ENCODE results near the gene LCAT.

The LCAT gene

DNA sequence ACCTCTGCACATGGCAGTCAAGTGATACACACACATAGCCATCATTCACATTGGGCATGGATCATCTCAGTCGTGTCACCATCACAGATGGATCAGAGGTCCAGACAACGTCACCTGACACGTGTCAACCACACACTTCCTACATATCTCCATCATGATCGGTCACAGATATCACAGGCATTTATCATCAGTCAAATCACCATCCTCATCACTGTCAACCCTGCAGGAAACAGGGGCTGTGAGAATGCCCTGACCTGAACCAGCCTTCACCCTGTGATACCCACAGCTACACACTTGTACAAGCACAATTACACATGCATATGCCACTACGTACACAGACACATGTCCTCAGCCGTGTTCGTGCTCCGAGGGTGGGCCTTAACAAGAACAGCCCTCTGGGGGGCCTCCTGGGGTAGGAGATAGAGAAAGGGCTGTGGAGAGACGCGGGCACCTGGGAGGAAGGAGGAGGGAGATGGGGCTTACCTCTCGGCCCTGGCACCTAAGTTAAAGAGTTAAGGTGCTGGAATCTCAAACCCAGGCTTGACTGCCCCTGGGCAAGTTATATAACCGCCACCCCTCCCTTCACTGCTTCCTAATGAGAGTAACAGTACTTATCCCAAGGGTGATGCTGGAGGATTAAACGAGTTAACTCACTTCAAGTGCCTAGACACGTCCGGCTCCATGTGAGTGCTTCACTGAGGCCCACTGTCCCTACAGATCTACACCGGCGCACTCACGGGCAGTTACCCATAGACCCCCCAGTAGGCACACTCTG is 23.4 kb upstream of the LCAT start:
- no peaks in the 10 kb centered on the region for H3K27me3 ChIP-seq (ENCODE audit: low read depth, low read length)
- peak overlapping the region; percentile 83 for H3K4me3 ChIP-seq (ENCODE audit: low read length)
- H3K9ac ChIP-seq (ENCODE audit: low read length) = peak overlapping the region; percentile 77
- H3K9me3 ChIP-seq (ENCODE audit: insufficient read depth, low read length) = no peaks in the 10 kb centered on the region
- H3K4me2 ChIP-seq (ENCODE audit: low read length) = peak overlapping the region; percentile 86
- no peak overlapping the region for H3K27ac ChIP-seq (ENCODE audit: low read length)
- TF ChIP-seq, protein P1, sequence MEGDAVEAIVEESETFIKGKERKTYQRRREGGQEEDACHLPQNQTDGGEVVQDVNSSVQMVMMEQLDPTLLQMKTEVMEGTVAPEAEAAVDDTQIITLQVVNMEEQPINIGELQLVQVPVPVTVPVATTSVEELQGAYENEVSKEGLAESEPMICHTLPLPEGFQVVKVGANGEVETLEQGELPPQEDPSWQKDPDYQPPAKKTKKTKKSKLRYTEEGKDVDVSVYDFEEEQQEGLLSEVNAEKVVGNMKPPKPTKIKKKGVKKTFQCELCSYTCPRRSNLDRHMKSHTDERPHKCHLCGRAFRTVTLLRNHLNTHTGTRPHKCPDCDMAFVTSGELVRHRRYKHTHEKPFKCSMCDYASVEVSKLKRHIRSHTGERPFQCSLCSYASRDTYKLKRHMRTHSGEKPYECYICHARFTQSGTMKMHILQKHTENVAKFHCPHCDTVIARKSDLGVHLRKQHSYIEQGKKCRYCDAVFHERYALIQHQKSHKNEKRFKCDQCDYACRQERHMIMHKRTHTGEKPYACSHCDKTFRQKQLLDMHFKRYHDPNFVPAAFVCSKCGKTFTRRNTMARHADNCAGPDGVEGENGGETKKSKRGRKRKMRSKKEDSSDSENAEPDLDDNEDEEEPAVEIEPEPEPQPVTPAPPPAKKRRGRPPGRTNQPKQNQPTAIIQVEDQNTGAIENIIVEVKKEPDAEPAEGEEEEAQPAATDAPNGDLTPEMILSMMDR (IDR thresholded peaks at IDR 0.05; ENCODE audit: low read depth, low read length) = no peak
- no peak for TF ChIP-seq EZH2phosphoT487 (IDR thresholded peaks at IDR 0.05; ENCODE audit: low read depth)
- H3K36me3 ChIP-seq (replicated peaks; ENCODE audit: low read depth, low read length) = peaks cover 3% of the 10 kb centered on the region
- peaks cover 12% of the 10 kb centered on the region; the same call in 1 of the 2 replicates for H3K4me1 ChIP-seq (ENCODE audit: low read length)
- H2AFZ ChIP-seq (ENCODE audit: low read depth, low read length) = no peak overlapping the region; the same call in 1 of the 2 replicates
- peaks cover 20% of the 10 kb centered on the region for H4K20me1 ChIP-seq (ENCODE audit: insufficient read depth, low read length)
- peaks cover 14% of the 10 kb centered on the region for H3K79me2 ChIP-seq (ENCODE audit: low read length)

- Histone ChIP-seq H3K27ac (ENCODE audit: low read length) (no peak overlapping the region), H3K27me3 (ENCODE audit: low read depth, low read length) (no peaks in the 10 kb centered on the region), H4K20me1 (ENCODE audit: insufficient read depth, low read length) (peaks cover 20% of the 10 kb centered on the region), H3K4me2 (ENCODE audit: low read length) (peak overlapping the region; percentile 86), H3K79me2 (ENCODE audit: low read length) (peaks cover 14% of the 10 kb centered on the region), H3K9me3 (ENCODE audit: insufficient read depth, low read length) (no peaks in the 10 kb centered on the region), H2AFZ (ENCODE audit: low read depth, low read length) (no peak overlapping the region), H3K36me3 (replicated peaks; ENCODE audit: low read depth, low read length) (peaks cover 10% of the 10 kb centered on the region), H3K4me1 (ENCODE audit: low read length) (peaks cover 12% of the 10 kb centered on the region; the same call in 1 of the 2 replicates), H3K9ac (ENCODE audit: low read length) (no peak overlapping the region), H3K4me3 (ENCODE audit: low read length) (peak overlapping the region; percentile 83)
- TF ChIP-seq EZH2phosphoT487 (IDR thresholded peaks at IDR 0.05; ENCODE audit: low read depth) = no peak
- TF ChIP-seq, protein P1 (IDR thresholded peaks at IDR 0.05; ENCODE audit: low read depth, low read length) = no peak
Measured at GRCh38 chr16:67966549-67967182, 22.7 kb upstream of the LCAT start.

DNA sequence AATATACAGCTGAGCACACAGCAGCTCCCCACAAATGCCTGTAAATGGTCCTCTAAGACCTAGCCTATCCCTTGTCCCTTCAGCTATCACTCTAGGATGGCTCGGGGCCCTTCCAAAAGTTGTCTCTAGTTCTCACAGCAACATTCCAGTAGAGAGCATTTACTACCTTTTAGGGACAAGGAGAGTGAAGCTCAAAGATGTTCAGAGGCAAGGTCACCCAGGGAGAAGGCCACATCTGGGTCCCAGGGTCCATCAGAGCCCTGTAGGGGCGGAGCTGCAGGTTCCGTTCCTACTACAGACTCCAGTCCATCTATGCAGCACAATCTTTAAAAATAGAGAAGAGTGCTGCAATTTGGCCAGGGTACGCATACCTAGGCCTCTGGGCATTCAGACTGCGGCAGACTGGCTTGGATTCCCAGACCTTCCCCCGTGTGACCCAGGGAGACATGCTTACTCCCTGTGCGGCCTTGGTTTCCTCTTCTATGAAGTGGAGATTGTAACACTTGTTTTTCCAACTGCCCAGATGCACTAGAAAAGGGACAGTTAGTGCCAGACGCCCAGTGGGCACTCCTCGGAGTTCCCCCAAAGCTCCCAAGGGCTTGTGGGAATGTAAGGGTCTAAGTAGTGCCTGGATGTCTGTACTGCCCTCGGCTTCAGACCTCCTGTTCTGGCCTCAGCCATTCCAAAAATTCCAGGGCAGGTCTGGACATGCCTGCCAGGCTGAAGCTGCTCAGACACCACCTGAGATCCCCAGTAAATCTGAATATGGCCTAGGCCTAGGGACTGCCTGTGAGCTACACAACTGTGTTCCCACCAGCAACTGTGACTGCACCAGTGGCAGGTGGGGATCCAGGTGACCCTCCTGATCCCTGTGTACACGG is 22.0 kb upstream of the LCAT start:
- no peak for TF ChIP-seq EZH2phosphoT487 (IDR thresholded peaks at IDR 0.05; ENCODE audit: low read depth)
- TF ChIP-seq, protein P1 (IDR thresholded peaks at IDR 0.05; ENCODE audit: low read depth, low read length) = no peak
- Histone ChIP-seq H3K36me3 (replicated peaks; ENCODE audit: low read depth, low read length) (peaks cover 17% of the 10 kb centered on the region), H2AFZ (ENCODE audit: low read depth, low read length) (no peak overlapping the region), H3K27ac (ENCODE audit: low read length) (no peak overlapping the region), H3K4me3 (ENCODE audit: low read length) (no peak overlapping the region), H3K79me2 (ENCODE audit: low read length) (peaks cover 14% of the 10 kb centered on the region), H3K4me2 (ENCODE audit: low read length) (no peak overlapping the region), H3K9ac (ENCODE audit: low read length) (no peak overlapping the region), H3K9me3 (ENCODE audit: insufficient read depth, low read length) (no peaks in the 10 kb centered on the region), H4K20me1 (ENCODE audit: insufficient read depth, low read length) (peaks cover 20% of the 10 kb centered on the region), H3K4me1 (ENCODE audit: low read length) (peaks cover 12% of the 10 kb centered on the region; the same call in 1 of the 2 replicates), H3K27me3 (ENCODE audit: low read depth, low read length) (no peaks in the 10 kb centered on the region)
